HepG2 (cell line): ENCODE results near the gene CTCF. TPM values are rescaled to one million over a fixed set of nuclear protein-coding genes. Genes with fewer than 3 reads are reported as not detected.

Experiments
- ARID4A ChIP-seq: sonication (generic); formaldehyde crosslinking; IDR thresholded peaks from 2 replicates; pipeline ENCODE4 v1.5.0; 2020; ENCODE audit warnings: mild to moderate bottlenecking, missing genetic modification reagents, borderline replicate concordance
- FOXO1 ChIP-seq: sonication (generic); formaldehyde crosslinking; IDR thresholded peaks from 2 replicates; pipeline ENCODE4 v1.4.0; 2020; ENCODE audit warnings: missing genetic modification reagents
- HNRNPH1 ChIP-seq: fragments of 200-400 bp; formaldehyde crosslinking; optimal IDR thresholded peaks from 2 replicates; pipeline ENCODE3; 2017; ENCODE audit warnings: mild to moderate bottlenecking, low read depth, low read length
- KLF9 ChIP-seq: IDR thresholded peaks from 2 replicates; pipeline ENCODE4 v1.6.1; 2016; ENCODE audit warnings: low read depth
- NR2C2 ChIP-seq: sonication (generic); formaldehyde crosslinking; IDR thresholded peaks from 2 replicates; pipeline ENCODE4 v1.4.0; 2020; ENCODE audit warnings: missing genetic modification reagents, mild to moderate bottlenecking, moderate library complexity, borderline replicate concordance
- POLR2A ChIP-seq, 2 experiments: IDR thresholded peaks; 2 replicates each; pipeline ENCODE4 v1.6.1; 2011; ENCODE audit warnings: low read depth in 2 of 2, low read length in 2 of 2, mild to moderate bottlenecking in 1 of 2, moderate library complexity in 1 of 2; ENCODE audit not compliant: insufficient read depth in 1 of 2
- SIN3A ChIP-seq: IDR thresholded peaks from 2 replicates; pipeline ENCODE4 v1.6.1; 2011; ENCODE audit warnings: low read depth, mild to moderate bottlenecking, control low read depth, low read length, borderline replicate concordance
- THAP11 ChIP-seq: IDR thresholded peaks from 2 replicates; pipeline ENCODE4 v1.6.1; 2016; ENCODE audit warnings: missing biosample characterization, missing genetic modification reagents
- TOPORS ChIP-seq: sonication (generic); formaldehyde crosslinking; IDR thresholded peaks from 2 replicates; pipeline ENCODE4 v1.8.0; 2023; ENCODE audit warnings: mild to moderate bottlenecking, missing genetic modification reagents
- ZBTB2 ChIP-seq: sonication (generic); formaldehyde crosslinking; IDR thresholded peaks from 2 replicates; pipeline ENCODE4 v1.8.0; 2022; ENCODE audit warnings: low read depth, missing genetic modification reagents
- ZFP41 ChIP-seq: sonication (generic); formaldehyde crosslinking; IDR thresholded peaks from 2 replicates; pipeline ENCODE4 v1.4.0; 2020; ENCODE audit warnings: mild to moderate bottlenecking, missing genetic modification reagents, borderline replicate concordance
- ZNF224 ChIP-seq: sonication (generic); formaldehyde crosslinking; IDR thresholded peaks from 2 replicates; pipeline ENCODE4 v1.5.0; 2020; ENCODE audit warnings: mild to moderate bottlenecking, missing genetic modification reagents
- ZNF367 ChIP-seq: sonication (generic); formaldehyde crosslinking; IDR thresholded peaks from 2 replicates; pipeline ENCODE4 v1.4.0; 2020; ENCODE audit warnings: missing genetic modification reagents, borderline replicate concordance
- ZNF430 ChIP-seq: sonication (generic); formaldehyde crosslinking; IDR thresholded peaks from 2 replicates; pipeline ENCODE4 v1.9.0; 2021; ENCODE audit warnings: mild to moderate bottlenecking, missing genetic modification reagents
- ZNF572 ChIP-seq: sonication (generic); formaldehyde crosslinking; IDR thresholded peaks from 2 replicates; pipeline ENCODE4 v1.5.1; 2020; ENCODE audit warnings: mild to moderate bottlenecking, missing genetic modification reagents
- ZNF607 ChIP-seq: sonication (generic); formaldehyde crosslinking; IDR thresholded peaks from 2 replicates; pipeline ENCODE4 v1.5.1; 2020; ENCODE audit warnings: missing genetic modification reagents, mild to moderate bottlenecking, borderline replicate concordance
- ZNF784 ChIP-seq: sonication (generic); formaldehyde crosslinking; IDR thresholded peaks from 2 replicates; pipeline ENCODE4 v1.5.1; 2020; ENCODE audit warnings: missing genetic modification reagents, mild to moderate bottlenecking, borderline replicate concordance
- polyA plus RNA-seq, 8 experiments: library from polyadenylated mRNA; depleted of rRNA in 3 of 8; stranded (reverse) in 7 of 8; unstranded in 1 of 8; fragments of >200 nt; fragmentation: Illumina TruSeq in 4 of 8; extraction: Trizol in 4 of 8; gene quantifications; 2 replicates each; pipeline versions ENCODE4 v1.2.1 to v1.2.3, GENCODE V29; 2011 to 2016; ENCODE audit warnings: low read depth in 4 of 8, missing spikeins in 1 of 8, mixed read lengths in 1 of 8; ENCODE audit not compliant: insufficient read depth in 1 of 8
- total RNA-seq, 5 experiments: library from RNA; depleted of rRNA; stranded (reverse); fragments of >200 nt; fragmentation: Illumina TruSeq; extraction: Trizol; gene quantifications; 2 replicates each; pipeline ENCODE4 v1.2.3, GENCODE V29; 2016; ENCODE audit warnings: low read depth in 1 of 5
- TF ChIP-seq, protein P1 (sequence below): sonication (generic); formaldehyde crosslinking; IDR thresholded peaks from 2 replicates; pipeline ENCODE4 v1.5.0; 2020; ENCODE audit warnings: missing genetic modification reagents
- TF ChIP-seq, protein P2 (sequence below): sonication (generic); formaldehyde crosslinking; IDR thresholded peaks from 2 replicates; pipeline ENCODE4 v1.5.0; 2020; ENCODE audit warnings: missing genetic modification reagents

CTCF gene
- total and polyA plus RNA-seq, 2 of the 13 experiments (the other 11 are each of a cell fraction or from before 2014, with no cell fraction given), result 19.5 to 37.5 TPM

- peak; percentile 80; the same call in 1 of the 2 replicates for TF ChIP-seq ZNF430
- TF ChIP-seq ZNF367 (CRISPR knock-in tag), result no peak
- TF ChIP-seq ARID4A (CRISPR knock-in tag), result peak; percentile 45
- TF ChIP-seq ZNF607, result peak; percentile 30
- TF ChIP-seq ZNF224, result peak; percentile 68; the same call in 1 of the 2 replicates
- TF ChIP-seq SIN3A, result peak; percentile 38; the same call in 1 of the 2 replicates
- TF ChIP-seq NR2C2, result no peak
- peak; percentile 92; the same call in 1 of the 2 replicates for TF ChIP-seq ZNF572
- TF ChIP-seq ZBTB2, result peak; percentile 68; the same call in 1 of the 2 replicates
- TF ChIP-seq ZNF784 (CRISPR knock-in tag), result no peak
- no peak for TF ChIP-seq ZFP41 (CRISPR knock-in tag)
- TF ChIP-seq KLF9 (CRISPR knock-in tag), result 0 out of 2 replicates have a peak, but pooled peaks have one; percentile 2
- TF ChIP-seq THAP11 (CRISPR knock-in tag), result no peak; the same call in 1 of the 2 replicates
- TF ChIP-seq, protein P1, sequence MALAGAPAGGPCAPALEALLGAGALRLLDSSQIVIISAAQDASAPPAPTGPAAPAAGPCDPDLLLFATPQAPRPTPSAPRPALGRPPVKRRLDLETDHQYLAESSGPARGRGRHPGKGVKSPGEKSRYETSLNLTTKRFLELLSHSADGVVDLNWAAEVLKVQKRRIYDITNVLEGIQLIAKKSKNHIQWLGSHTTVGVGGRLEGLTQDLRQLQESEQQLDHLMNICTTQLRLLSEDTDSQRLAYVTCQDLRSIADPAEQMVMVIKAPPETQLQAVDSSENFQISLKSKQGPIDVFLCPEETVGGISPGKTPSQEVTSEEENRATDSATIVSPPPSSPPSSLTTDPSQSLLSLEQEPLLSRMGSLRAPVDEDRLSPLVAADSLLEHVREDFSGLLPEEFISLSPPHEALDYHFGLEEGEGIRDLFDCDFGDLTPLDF, result peak; percentile 44; the same call in 1 of the 2 replicates
- TF ChIP-seq, protein P2, sequence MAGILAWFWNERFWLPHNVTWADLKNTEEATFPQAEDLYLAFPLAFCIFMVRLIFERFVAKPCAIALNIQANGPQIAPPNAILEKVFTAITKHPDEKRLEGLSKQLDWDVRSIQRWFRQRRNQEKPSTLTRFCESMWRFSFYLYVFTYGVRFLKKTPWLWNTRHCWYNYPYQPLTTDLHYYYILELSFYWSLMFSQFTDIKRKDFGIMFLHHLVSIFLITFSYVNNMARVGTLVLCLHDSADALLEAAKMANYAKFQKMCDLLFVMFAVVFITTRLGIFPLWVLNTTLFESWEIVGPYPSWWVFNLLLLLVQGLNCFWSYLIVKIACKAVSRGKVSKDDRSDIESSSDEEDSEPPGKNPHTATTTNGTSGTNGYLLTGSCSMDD (CRISPR knock-in tag), result no peak
- TF ChIP-seq HNRNPH1, result no peak
- TF ChIP-seq FOXO1 (CRISPR knock-in tag), result no peak
- TF ChIP-seq POLR2A (IDR thresholded peaks at IDR 0.05; ENCODE audit: insufficient read depth in 1 of 2, low read depth in 2 of 2, low read length in 2 of 2), result peak; percentile 37 to 75; a peak in 2 of 4 replicates
- TF ChIP-seq TOPORS, result 0 out of 2 replicates have a peak, but pooled peaks have one; percentile 60
Observed at GRCh38 chr16:67528870-67529581, 33.3 kb upstream of the CTCF start (continued).
